GM21723 (cell line): Measurements from ENCODE around the gene CADM2.

Source experiments
- ATAC-seq: cut with Tn5 transposase; IDR thresholded peaks from one replicate; pipeline ENCODE4 v1.9.1; 2021; ENCODE audit warnings: mild to moderate bottlenecking, moderate library complexity; ENCODE audit not compliant: unreplicated experiment

Gene CADM2

GRCh38 chr3:84983490-84983889 is 24.7 kb downstream of the CADM2 start:
- no peak for ATAC-seq

GRCh38 chr3:84984429-84984828 is 25.6 kb downstream of the CADM2 start:
- no peak for ATAC-seq

GRCh38 chr3:84985795-84986194 is 27.0 kb downstream of the CADM2 start:
- ATAC-seq = no peak

- no peak for ATAC-seq
Observed at GRCh38 chr3:84987706-84988504, 29.1 kb downstream of the CADM2 start.

GRCh38 chr3:84989102-84989501 is 30.3 kb downstream of the CADM2 start:
- ATAC-seq = no peak

GRCh38 chr3:84991422-84991900 is 32.7 kb downstream of the CADM2 start:
- ATAC-seq = no peak

- no peak for ATAC-seq
Observed at GRCh38 chr3:84993956-84994355, 35.2 kb downstream of the CADM2 start.

- no peak for ATAC-seq
Observed at GRCh38 chr3:84998545-84998944, 39.8 kb downstream of the CADM2 start.

GRCh38 chr3:85003479-85003878 is 44.7 kb downstream of the CADM2 start:
- ATAC-seq = no peak

- ATAC-seq = no peak
Observed at GRCh38 chr3:85004147-85004546, 45.4 kb downstream of the CADM2 start.

GRCh38 chr3:85005946-85006345 is 47.2 kb downstream of the CADM2 start:
- ATAC-seq = no peak

GRCh38 chr3:85007195-85008094 is 48.7 kb downstream of the CADM2 start:
- no peak for ATAC-seq

- no peak for ATAC-seq
Observed at GRCh38 chr3:85020828-85021227, 62.0 kb downstream of the CADM2 start.

- no peak for ATAC-seq
Observed at GRCh38 chr3:85030052-85030451, 71.3 kb downstream of the CADM2 start.

- ATAC-seq = no peak
Observed at GRCh38 chr3:85037203-85037602, 78.4 kb downstream of the CADM2 start.

- no peak for ATAC-seq
Observed at GRCh38 chr3:85041001-85041400, 82.2 kb downstream of the CADM2 start.

- ATAC-seq = no peak
Observed at GRCh38 chr3:85041562-85042055, 82.8 kb downstream of the CADM2 start.

GRCh38 chr3:85050821-85051220 is 92.0 kb downstream of the CADM2 start:
- ATAC-seq = no peak

- no peak for ATAC-seq
Observed at GRCh38 chr3:85051786-85052185, 93.0 kb downstream of the CADM2 start.

- ATAC-seq = no peak
Observed at GRCh38 chr3:85053626-85054025, 94.8 kb downstream of the CADM2 start.

GRCh38 chr3:85054579-85054978 is 95.8 kb downstream of the CADM2 start:
- ATAC-seq = no peak

GRCh38 chr3:85068911-85069310 is 110.1 kb downstream of the CADM2 start:
- no peak for ATAC-seq
